ENCODE results near the gene MAN2B1.

DNA sequence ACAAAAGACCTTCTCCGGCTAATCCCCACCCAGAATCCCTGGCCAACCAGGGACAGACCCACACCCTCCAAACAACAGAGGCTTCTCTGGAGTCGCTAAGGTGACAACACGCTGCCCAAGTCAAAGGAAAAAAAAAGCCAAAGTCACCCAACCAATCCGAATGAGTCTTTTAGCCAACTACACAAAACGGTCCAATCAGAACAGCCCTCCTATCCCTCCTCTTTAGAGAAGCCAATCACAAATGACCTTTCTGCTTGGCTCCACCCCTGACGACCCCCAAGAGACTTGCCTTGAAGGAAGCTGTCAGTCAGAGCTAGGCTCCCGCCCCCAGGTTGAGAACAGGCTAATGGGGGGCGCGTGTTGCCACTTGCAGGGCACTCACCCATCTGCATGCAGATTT, 36.5 kb upstream of the MAN2B1 start:
- TF ChIP-seq, protein P1, sequence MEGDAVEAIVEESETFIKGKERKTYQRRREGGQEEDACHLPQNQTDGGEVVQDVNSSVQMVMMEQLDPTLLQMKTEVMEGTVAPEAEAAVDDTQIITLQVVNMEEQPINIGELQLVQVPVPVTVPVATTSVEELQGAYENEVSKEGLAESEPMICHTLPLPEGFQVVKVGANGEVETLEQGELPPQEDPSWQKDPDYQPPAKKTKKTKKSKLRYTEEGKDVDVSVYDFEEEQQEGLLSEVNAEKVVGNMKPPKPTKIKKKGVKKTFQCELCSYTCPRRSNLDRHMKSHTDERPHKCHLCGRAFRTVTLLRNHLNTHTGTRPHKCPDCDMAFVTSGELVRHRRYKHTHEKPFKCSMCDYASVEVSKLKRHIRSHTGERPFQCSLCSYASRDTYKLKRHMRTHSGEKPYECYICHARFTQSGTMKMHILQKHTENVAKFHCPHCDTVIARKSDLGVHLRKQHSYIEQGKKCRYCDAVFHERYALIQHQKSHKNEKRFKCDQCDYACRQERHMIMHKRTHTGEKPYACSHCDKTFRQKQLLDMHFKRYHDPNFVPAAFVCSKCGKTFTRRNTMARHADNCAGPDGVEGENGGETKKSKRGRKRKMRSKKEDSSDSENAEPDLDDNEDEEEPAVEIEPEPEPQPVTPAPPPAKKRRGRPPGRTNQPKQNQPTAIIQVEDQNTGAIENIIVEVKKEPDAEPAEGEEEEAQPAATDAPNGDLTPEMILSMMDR (conservative IDR thresholded peaks at IDR 0.05 in 1 of 2, IDR thresholded peaks at IDR 0.05 in 1 of 2; ENCODE audit: low read depth in 1 of 2, low read length in 2 of 2) = no peak
- no peak for TF ChIP-seq EZH2 (IDR thresholded peaks at IDR 0.05; ENCODE audit: low read length, missing control alignments)

Data from fibroblast of lung (primary cell).